GM21367 (cell line): ENCODE data around the gene COX5A.

Experiments used
- ATAC-seq: cut with Tn5 transposase; IDR thresholded peaks from one replicate; pipeline ENCODE4 v1.9.1; 2021; ENCODE audit not compliant: unreplicated experiment

COX5A gene

GRCh38 chr15:74873036-74873755 lies 64.7 kb downstream of the COX5A start, which contains the start of gene SCAMP2:
Gene SCAMP2 (minus strand): TSS chr15:74873365. CDS start chr15:74873255, 110 bp downstream.
- ATAC-seq: peak; percentile 75

- no peak for ATAC-seq
Measured at GRCh38 chr15:74872702-74873035, 65.2 kb downstream of the COX5A start.

- ATAC-seq: no peak
Measured at GRCh38 chr15:74870436-74871215, 67.2 kb downstream of the COX5A start.
